Colonic mucosa (tissue), 4 donors: Measurements from ENCODE around the gene FDPS. TPM values are rescaled to one million over a fixed set of nuclear protein-coding genes. Genes with fewer than 3 reads are reported as not detected.
A peak's percentile ranks its signal among the peaks of the same experiment; 100 is the strongest.

ENCODE experiments used
- DNase-seq: peaks from one replicate; pipeline ENCODE4 v3.0.0-alpha.2; 2020
- H3K27ac ChIP-seq: fragments of 200-600 bp; one replicate; pipeline ENCODE4 v1.8.0; 2021
- H3K27me3 ChIP-seq: fragments of 200-600 bp; one replicate; pipeline ENCODE4 v1.8.0; 2021
- H3K36me3 ChIP-seq: fragments of 200-600 bp; one replicate; pipeline ENCODE4 v1.8.0; 2021
- H3K4me1 ChIP-seq: fragments of 200-600 bp; one replicate; pipeline ENCODE4 v1.8.0; 2021; ENCODE audit warnings: mild to moderate bottlenecking
- H3K4me3 ChIP-seq: fragments of 200-600 bp; one replicate; pipeline ENCODE4 v1.8.0; 2021
- H3K9ac ChIP-seq, 2 donors: one replicate each; pipeline ENCODE4 v1.7.0; 2013; ENCODE audit warnings: control low read depth in 2 of 2, low read depth in 2 of 2, low read length in 2 of 2
- H3K9me3 ChIP-seq: fragments of 200-600 bp; one replicate; pipeline ENCODE4 v1.8.0; 2021
- intact Hi-C: fragments of 100-400 bp; cut with DNase I; formaldehyde crosslinking; loops from one replicate; pipeline ENCODE4 v1.14.1; 2022
- total RNA-seq, 2 donors: library from RNA; stranded (reverse); fragmentation: NEBNext Ultra II Directional in 1 of 2; extraction: Animal tissue kit (Norgen Biotek cat#: 25700) in 1 of 2; gene quantifications; one replicate each; pipeline ENCODE4 v1.2.1, GENCODE V29; 2021
- TF ChIP-seq, protein P1 (sequence below): fragments of 200-600 bp; IDR thresholded peaks from one replicate; pipeline ENCODE4 v1.8.0; 2022; ENCODE audit warnings: antibody characterized with exemption, mild to moderate bottlenecking
- donor health status: healthy.
- donor health status: DM: no; HTN: no; CAD: no.
- donor health status: DM: no; HTN: no; CAD: no.

Gene FDPS
- total RNA-seq, 2 donors from 2014 or later: 300 to 501 TPM

DNA sequence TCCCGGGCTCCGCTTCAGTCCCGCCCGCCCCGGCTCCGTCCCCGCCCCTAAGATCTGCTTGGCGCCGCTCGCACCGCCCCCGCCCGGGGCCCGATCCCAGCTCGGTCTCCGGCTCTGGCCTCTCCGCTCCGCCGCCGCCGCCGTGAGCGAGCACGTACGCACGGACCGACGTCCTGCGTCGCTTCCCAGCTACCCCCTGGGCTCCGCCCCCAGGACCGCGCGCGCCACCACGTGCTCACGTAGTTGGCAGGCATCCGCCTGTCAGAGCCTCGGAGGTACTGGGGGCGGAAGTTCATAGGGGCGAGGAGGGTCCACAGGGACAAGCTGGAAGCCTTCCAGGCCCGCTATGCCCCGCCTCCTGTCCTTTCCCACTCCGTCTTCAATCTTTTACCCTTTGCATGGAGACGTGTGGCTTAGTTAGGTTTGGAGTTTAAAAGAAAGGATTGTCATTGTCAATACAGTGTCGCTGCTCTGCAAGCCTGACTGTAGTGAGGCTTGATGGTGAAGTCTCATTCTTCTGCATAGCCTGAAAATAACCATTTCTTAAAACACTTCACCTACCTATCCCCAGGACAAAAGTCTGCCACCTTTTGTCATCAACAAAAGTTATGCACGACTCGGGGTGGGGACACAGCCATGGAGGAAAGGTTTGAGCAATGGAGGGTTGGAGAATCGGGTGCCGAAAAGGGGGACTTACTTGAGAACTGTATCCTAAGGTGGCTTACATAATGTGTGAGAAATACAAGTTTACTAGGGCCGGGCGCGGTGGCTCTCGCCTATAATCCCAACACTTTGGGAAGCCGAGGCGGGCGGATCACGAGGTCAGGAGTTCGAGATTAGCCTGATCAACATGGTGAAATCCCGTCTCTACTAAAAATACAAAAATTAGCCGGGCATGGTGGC lies 35.1 kb upstream of the FDPS start, which contains the start of gene CLK2:
Gene CLK2 (minus strand): TSS at position 162 of the 903 bp plus-strand sequence. CDS start 2,527 bp downstream, outside the sequence.
- no peaks in the 10 kb centered on the region for H3K27me3 ChIP-seq
- peak within 1 kb of the TSS; percentile 70 to 91 for H3K9ac ChIP-seq
- H3K4me1 ChIP-seq: no peaks in the 10 kb centered on the region
- H3K36me3 ChIP-seq: peaks cover 8% of the 10 kb centered on the region
- H3K9me3 ChIP-seq: no peaks in the 10 kb centered on the region
- TF ChIP-seq, protein P1, sequence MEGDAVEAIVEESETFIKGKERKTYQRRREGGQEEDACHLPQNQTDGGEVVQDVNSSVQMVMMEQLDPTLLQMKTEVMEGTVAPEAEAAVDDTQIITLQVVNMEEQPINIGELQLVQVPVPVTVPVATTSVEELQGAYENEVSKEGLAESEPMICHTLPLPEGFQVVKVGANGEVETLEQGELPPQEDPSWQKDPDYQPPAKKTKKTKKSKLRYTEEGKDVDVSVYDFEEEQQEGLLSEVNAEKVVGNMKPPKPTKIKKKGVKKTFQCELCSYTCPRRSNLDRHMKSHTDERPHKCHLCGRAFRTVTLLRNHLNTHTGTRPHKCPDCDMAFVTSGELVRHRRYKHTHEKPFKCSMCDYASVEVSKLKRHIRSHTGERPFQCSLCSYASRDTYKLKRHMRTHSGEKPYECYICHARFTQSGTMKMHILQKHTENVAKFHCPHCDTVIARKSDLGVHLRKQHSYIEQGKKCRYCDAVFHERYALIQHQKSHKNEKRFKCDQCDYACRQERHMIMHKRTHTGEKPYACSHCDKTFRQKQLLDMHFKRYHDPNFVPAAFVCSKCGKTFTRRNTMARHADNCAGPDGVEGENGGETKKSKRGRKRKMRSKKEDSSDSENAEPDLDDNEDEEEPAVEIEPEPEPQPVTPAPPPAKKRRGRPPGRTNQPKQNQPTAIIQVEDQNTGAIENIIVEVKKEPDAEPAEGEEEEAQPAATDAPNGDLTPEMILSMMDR: no peak
- DNase-seq: peak; percentile 97
- intact Hi-C loops: no loop called here
- peak within 1 kb of the TSS; percentile 93 for H3K27ac ChIP-seq
- peak within 1 kb of the TSS; percentile 57 for H3K4me3 ChIP-seq

DNA sequence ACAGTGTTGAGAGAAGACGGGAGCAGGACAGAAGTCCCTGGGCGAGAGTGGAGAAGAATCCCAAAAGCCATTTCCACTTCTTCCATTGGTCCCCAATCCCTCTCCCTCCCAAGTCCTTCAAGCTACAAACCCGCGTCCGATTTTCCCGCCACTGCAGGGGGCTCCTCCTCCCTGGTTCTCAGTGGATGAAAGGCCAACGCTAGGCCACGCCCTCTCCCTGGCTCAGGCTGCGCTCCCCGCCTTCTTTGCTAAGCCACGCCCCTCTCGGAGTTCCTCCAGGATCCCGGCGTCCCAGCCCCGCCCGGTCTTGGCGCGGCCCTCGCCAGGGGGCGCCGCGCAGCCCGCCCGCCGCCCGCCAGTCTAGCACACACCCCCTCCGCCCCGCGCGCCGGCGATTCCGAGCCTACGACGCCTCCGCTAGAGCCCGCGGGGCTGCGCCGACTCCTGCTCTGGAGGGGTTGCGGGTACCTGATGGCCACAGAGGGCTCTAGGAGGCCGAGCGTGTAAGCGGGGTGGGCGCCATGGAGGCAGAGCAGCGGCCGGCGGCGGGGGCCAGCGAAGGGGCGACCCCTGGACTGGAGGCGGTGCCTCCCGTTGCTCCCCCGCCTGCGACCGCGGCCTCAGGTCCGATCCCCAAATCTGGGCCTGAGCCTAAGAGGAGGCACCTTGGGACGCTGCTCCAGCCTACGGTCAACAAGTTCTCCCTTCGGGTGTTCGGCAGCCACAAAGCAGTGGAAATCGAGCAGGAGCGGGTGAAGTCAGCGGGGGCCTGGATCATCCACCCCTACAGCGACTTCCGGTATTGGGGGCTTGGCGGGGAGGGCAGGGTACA lies 31.4 kb upstream of the FDPS start, which contains the start of gene HCN3:
Gene HCN3 (plus strand): TSS at position 394 of the 832 bp plus-strand sequence. CDS start 128 bp downstream, at position 522.
- Histone ChIP-seq H3K9me3 (no peaks in the 10 kb centered on the region), H3K27me3 (no peaks in the 10 kb centered on the region), H3K4me1 (no peaks in the 10 kb centered on the region), H3K27ac (peak within 1 kb of the TSS; percentile 72), H3K9ac (peak within 1 kb of the TSS; percentile 70 to 77), H3K36me3 (no peaks in the 10 kb centered on the region), H3K4me3 (peak within 1 kb of the TSS; percentile 81)
- TF ChIP-seq, protein P1: peak; percentile 75
- intact Hi-C loops: loop anchor here (5.0 kb wide), 1 partner anchor 45 kb away; the partner anchor contains the start of gene RUSC1
- peak; percentile 99 for DNase-seq

DNA sequence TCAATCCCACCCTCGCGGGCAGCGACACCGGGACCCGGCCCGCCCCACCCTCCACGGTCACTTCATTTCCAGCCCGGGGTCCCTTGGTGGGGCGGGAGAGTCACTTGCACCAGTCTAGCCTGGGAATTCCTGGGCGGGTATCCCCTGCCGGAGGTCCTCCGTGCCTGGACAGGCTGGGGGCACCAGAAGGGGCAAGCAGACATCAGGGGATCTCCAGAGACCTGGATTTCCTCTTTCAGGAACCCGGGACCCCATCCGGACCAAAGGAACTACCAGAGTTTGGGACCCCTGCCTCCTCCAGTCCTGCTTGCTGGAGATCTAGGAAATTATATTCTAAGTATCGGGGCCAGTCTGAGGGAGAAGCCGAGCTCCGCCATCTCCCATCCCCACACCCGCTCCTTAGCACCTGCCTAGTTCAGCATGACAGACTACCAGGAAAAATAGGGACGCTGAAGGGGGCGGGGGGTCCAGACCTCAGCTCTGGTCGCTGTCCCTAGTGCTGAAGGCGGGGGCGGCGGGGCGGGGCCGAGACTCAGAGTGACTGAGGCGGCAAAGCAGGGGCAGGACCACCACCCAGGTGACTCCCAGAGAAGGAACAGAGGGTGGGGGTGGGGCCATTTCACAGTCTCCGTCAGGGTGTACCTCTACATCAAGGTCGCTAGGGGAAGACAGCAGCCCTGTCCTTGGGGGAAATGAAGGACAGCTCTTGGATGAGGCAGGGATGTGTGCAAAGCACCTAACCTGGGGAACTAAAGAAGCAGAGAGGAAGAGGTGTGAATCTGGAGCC lies 30.6 kb upstream of the FDPS start:
- intact Hi-C loops: loop anchor here (5.0 kb wide), 1 partner anchor 44 kb away; the partner anchor contains the start of gene RUSC1
- no peaks in the 10 kb centered on the region for H3K4me1 ChIP-seq
- no peaks in the 10 kb centered on the region for H3K36me3 ChIP-seq
- peak overlapping the region; percentile 70 to 77 for H3K9ac ChIP-seq
- no peaks in the 10 kb centered on the region for H3K27me3 ChIP-seq
- H3K4me3 ChIP-seq: peak overlapping the region; percentile 81
- TF ChIP-seq, protein P1: peak; percentile 39
- peak overlapping the region; percentile 72 for H3K27ac ChIP-seq
- no peaks in the 10 kb centered on the region for H3K9me3 ChIP-seq
- DNase-seq: peak; percentile 78

DNA sequence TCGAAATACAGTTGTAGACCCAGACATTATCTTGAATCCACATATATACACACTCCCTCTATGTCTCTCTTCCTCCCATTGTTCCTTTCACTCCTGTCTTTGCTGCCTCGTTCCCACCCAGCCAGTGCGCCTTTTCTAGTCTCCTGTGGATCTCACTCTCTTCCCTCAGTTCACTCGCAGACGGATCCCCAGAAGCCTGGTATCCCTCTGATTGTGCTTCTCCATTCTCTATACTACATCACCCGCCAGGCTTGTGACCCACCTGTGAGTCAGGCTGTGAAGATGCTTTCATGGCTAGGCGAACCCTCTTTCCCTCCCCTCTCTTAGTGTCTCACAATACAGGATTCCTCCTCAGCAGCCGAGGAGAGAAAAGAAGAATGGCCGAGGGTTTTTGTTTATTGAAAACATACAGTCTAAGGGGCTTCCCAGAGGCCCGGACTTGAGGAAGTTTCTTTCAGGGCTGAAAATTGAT lies 29.9 kb upstream of the FDPS start:
- DNase-seq: no peak
- Histone ChIP-seq H3K4me1 (no peaks in the 10 kb centered on the region), H3K9me3 (no peaks in the 10 kb centered on the region), H3K27me3 (no peaks in the 10 kb centered on the region), H3K27ac (no peak overlapping the region), H3K9ac (peak overlapping the region in 1 of 2 donors; percentile 77), H3K4me3 (peak overlapping the region; percentile 81), H3K36me3 (no peaks in the 10 kb centered on the region)
- TF ChIP-seq, protein P1: no peak
- intact Hi-C loops: loop anchor here (5.0 kb wide), 1 partner anchor 44 kb away; the partner anchor contains the start of gene RUSC1
